SK-N-SH (cell line): ENCODE measurements around the gene SLC12A9.

Experiments
- CHD2 ChIP-seq: fragments of 150-350 bp; IDR thresholded peaks from 2 replicates; pipeline ENCODE4 v1.6.1; 2018; ENCODE audit warnings: low read length; ENCODE audit not compliant: partially characterized antibody
- CTCF ChIP-seq: fragments of 200-600 bp; sonication (generic); IDR thresholded peaks from 2 replicates; pipeline ENCODE4 v1.6.1; 2017; ENCODE audit warnings: antibody characterized with exemption, mild to moderate bottlenecking, moderate library complexity
- EP300 ChIP-seq, 2 experiments: IDR thresholded peaks; 2 replicates each; pipeline versions ENCODE4 v1.4.0 to v1.6.1; 2012; ENCODE audit warnings: borderline replicate concordance in 1 of 2, low read depth in 1 of 2, low read length in 1 of 2
- IRF3 ChIP-seq: fragments of 150-350 bp; IDR thresholded peaks from 2 replicates; pipeline ENCODE4 v1.6.1; 2016; ENCODE audit warnings: mild to moderate bottlenecking, low read depth, low read length
- JUND ChIP-seq: IDR thresholded peaks from 2 replicates; pipeline ENCODE4 v1.4.0; 2012
- MAX ChIP-seq: IDR thresholded peaks from 2 replicates; pipeline ENCODE4 v1.4.0; 2012; ENCODE audit warnings: low read depth
- POLR2AphosphoS5 ChIP-seq: IDR thresholded peaks from 2 replicates; pipeline ENCODE4 v1.6.1; 2012; ENCODE audit warnings: low read depth, low read length
- RAD21 ChIP-seq: IDR thresholded peaks from 2 replicates; pipeline ENCODE4 v1.6.1; 2012; ENCODE audit warnings: mild to moderate bottlenecking, low read length
- REST ChIP-seq: IDR thresholded peaks from 2 replicates; pipeline ENCODE4 v1.6.1; 2012; ENCODE audit warnings: mild to moderate bottlenecking, low read depth, low read length, moderate library complexity
- SIN3A ChIP-seq: IDR thresholded peaks from 2 replicates; pipeline ENCODE4 v1.6.1; 2012; ENCODE audit warnings: low read depth, mild to moderate bottlenecking, low read length, moderate library complexity, borderline replicate concordance
- TCF12 ChIP-seq: IDR thresholded peaks from 2 replicates; pipeline ENCODE4 v1.4.0; 2012
- YY1 ChIP-seq: IDR thresholded peaks from 2 replicates; pipeline ENCODE4 v1.4.0; 2012; ENCODE audit warnings: low read depth, mild to moderate bottlenecking

- TF ChIP-seq CTCF: no peak
- no peak for TF ChIP-seq MAX
- no peak for TF ChIP-seq RAD21
- no peak for TF ChIP-seq YY1
- TF ChIP-seq TCF12: no peak
- no peak for TF ChIP-seq CHD2
- no peak for TF ChIP-seq JUND
- no peak for TF ChIP-seq SIN3A
- TF ChIP-seq EP300 (IDR thresholded peaks at IDR 0.05; ENCODE audit: borderline replicate concordance in 1 of 2, low read depth in 1 of 2, low read length in 1 of 2): no peak
- TF ChIP-seq POLR2AphosphoS5: no peak; the same call in 1 of the 2 replicates
- no peak for TF ChIP-seq IRF3
- no peak for TF ChIP-seq REST
Measured at GRCh38 chr7:100888291-100888987, 35.9 kb downstream of the SLC12A9 start.
